Measurements from ENCODE around the gene PTCHD1.

PTCHD1 gene

GRCh38 chrX:23398570-23398969, 63.9 kb downstream of the PTCHD1 start:
- no peak overlapping the region for H3K9ac ChIP-seq (ENCODE audit: low read length in 2 of 2)
- H3K27me3 ChIP-seq (ENCODE audit: control insufficient read depth in 1 of 2, insufficient read depth in 2 of 2, low read length in 2 of 2): no peaks in the 10 kb centered on the region
- no peaks in the 10 kb centered on the region for H3K4me1 ChIP-seq (ENCODE audit: control insufficient read depth, insufficient read depth, low read length)
- no peaks in the 10 kb centered on the region for H3K36me3 ChIP-seq (ENCODE audit: control insufficient read depth in 2 of 2, insufficient read depth in 2 of 2, low read length in 2 of 2)
- no peak overlapping the region for H3K27ac ChIP-seq (ENCODE audit: low read length)
- H3K4me3 ChIP-seq (ENCODE audit: low read length in 2 of 2): no peak overlapping the region
- no peaks in the 10 kb centered on the region for H3K9me3 ChIP-seq (ENCODE audit: control insufficient read depth in 2 of 2, low read length in 2 of 2)

GRCh38 chrX:23403849-23404248, 69.2 kb downstream of the PTCHD1 start:
- Histone ChIP-seq H3K4me1 (ENCODE audit: control insufficient read depth, insufficient read depth, low read length) (no peaks in the 10 kb centered on the region), H3K27ac (ENCODE audit: low read length) (no peak overlapping the region), H3K9ac (ENCODE audit: low read length in 2 of 2) (no peak overlapping the region), H3K27me3 (ENCODE audit: control insufficient read depth in 1 of 2, insufficient read depth in 2 of 2, low read length in 2 of 2) (no peaks in the 10 kb centered on the region), H3K9me3 (ENCODE audit: control insufficient read depth in 2 of 2, low read length in 2 of 2) (no peaks in the 10 kb centered on the region), H3K4me3 (ENCODE audit: low read length in 2 of 2) (no peak overlapping the region), H3K36me3 (ENCODE audit: control insufficient read depth in 2 of 2, insufficient read depth in 2 of 2, low read length in 2 of 2) (no peaks in the 10 kb centered on the region)

- Histone ChIP-seq H3K9me3 (ENCODE audit: control insufficient read depth in 2 of 2, low read length in 2 of 2) (peaks cover 0 to 4% of the 10 kb centered on the region in 2 donors), H3K27me3 (ENCODE audit: control insufficient read depth in 1 of 2, insufficient read depth in 2 of 2, low read length in 2 of 2) (no peaks in the 10 kb centered on the region), H3K9ac (ENCODE audit: low read length in 2 of 2) (no peak overlapping the region), H3K4me3 (ENCODE audit: low read length in 2 of 2) (no peak overlapping the region), H3K27ac (ENCODE audit: low read length) (no peak overlapping the region), H3K36me3 (ENCODE audit: control insufficient read depth in 2 of 2, insufficient read depth in 2 of 2, low read length in 2 of 2) (no peaks in the 10 kb centered on the region), H3K4me1 (ENCODE audit: control insufficient read depth, insufficient read depth, low read length) (no peaks in the 10 kb centered on the region)
Observed at GRCh38 chrX:23422912-23423311, 88.3 kb downstream of the PTCHD1 start.

GRCh38 chrX:23434356-23434884, 99.8 kb downstream of the PTCHD1 start:
- Histone ChIP-seq H3K36me3 (ENCODE audit: control insufficient read depth in 2 of 2, insufficient read depth in 2 of 2, low read length in 2 of 2) (no peaks in the 10 kb centered on the region), H3K4me3 (ENCODE audit: low read length in 2 of 2) (no peak overlapping the region), H3K27me3 (ENCODE audit: control insufficient read depth in 1 of 2, insufficient read depth in 2 of 2, low read length in 2 of 2) (peaks cover 0 to 6% of the 10 kb centered on the region in 2 donors), H3K9ac (ENCODE audit: low read length in 2 of 2) (no peak overlapping the region), H3K9me3 (ENCODE audit: control insufficient read depth in 2 of 2, low read length in 2 of 2) (no peaks in the 10 kb centered on the region), H3K27ac (ENCODE audit: low read length) (peak overlapping the region; percentile 24), H3K4me1 (ENCODE audit: control insufficient read depth, insufficient read depth, low read length) (peaks cover 17% of the 10 kb centered on the region)

- Histone ChIP-seq H3K27me3 (ENCODE audit: control insufficient read depth in 1 of 2, insufficient read depth in 2 of 2, low read length in 2 of 2) (peaks cover 0 to 3% of the 10 kb centered on the region in 2 donors), H3K4me3 (ENCODE audit: low read length in 2 of 2) (no peak overlapping the region), H3K9me3 (ENCODE audit: control insufficient read depth in 2 of 2, low read length in 2 of 2) (no peaks in the 10 kb centered on the region), H3K36me3 (ENCODE audit: control insufficient read depth in 2 of 2, insufficient read depth in 2 of 2, low read length in 2 of 2) (no peaks in the 10 kb centered on the region), H3K27ac (ENCODE audit: low read length) (peak overlapping the region; percentile 24), H3K9ac (ENCODE audit: low read length in 2 of 2) (no peak overlapping the region), H3K4me1 (ENCODE audit: control insufficient read depth, insufficient read depth, low read length) (peaks cover 17% of the 10 kb centered on the region)
Observed at GRCh38 chrX:23435108-23435507, 100.5 kb downstream of the PTCHD1 start.

GRCh38 chrX:23435575-23435974, 100.9 kb downstream of the PTCHD1 start:
- H3K27ac ChIP-seq (ENCODE audit: low read length): no peak overlapping the region
- no peak overlapping the region for H3K9ac ChIP-seq (ENCODE audit: low read length in 2 of 2)
- H3K9me3 ChIP-seq (ENCODE audit: control insufficient read depth in 2 of 2, low read length in 2 of 2): no peaks in the 10 kb centered on the region
- peaks cover 17% of the 10 kb centered on the region for H3K4me1 ChIP-seq (ENCODE audit: control insufficient read depth, insufficient read depth, low read length)
- no peaks in the 10 kb centered on the region for H3K36me3 ChIP-seq (ENCODE audit: control insufficient read depth in 2 of 2, insufficient read depth in 2 of 2, low read length in 2 of 2)
- no peak overlapping the region for H3K4me3 ChIP-seq (ENCODE audit: low read length in 2 of 2)
- H3K27me3 ChIP-seq (ENCODE audit: control insufficient read depth in 1 of 2, insufficient read depth in 2 of 2, low read length in 2 of 2): peaks cover 0 to 2% of the 10 kb centered on the region in 2 donors

- Histone ChIP-seq H3K27ac (ENCODE audit: low read length) (no peak overlapping the region), H3K4me1 (ENCODE audit: control insufficient read depth, insufficient read depth, low read length) (peaks cover 17% of the 10 kb centered on the region), H3K9ac (ENCODE audit: low read length in 2 of 2) (no peak overlapping the region), H3K27me3 (ENCODE audit: control insufficient read depth in 1 of 2, insufficient read depth in 2 of 2, low read length in 2 of 2) (peaks cover 0 to 2% of the 10 kb centered on the region in 2 donors), H3K4me3 (ENCODE audit: low read length in 2 of 2) (no peak overlapping the region), H3K36me3 (ENCODE audit: control insufficient read depth in 2 of 2, insufficient read depth in 2 of 2, low read length in 2 of 2) (no peaks in the 10 kb centered on the region), H3K9me3 (ENCODE audit: control insufficient read depth in 2 of 2, low read length in 2 of 2) (no peaks in the 10 kb centered on the region)
Observed at GRCh38 chrX:23436875-23437274, 102.2 kb downstream of the PTCHD1 start.

- Histone ChIP-seq H3K4me1 (ENCODE audit: control insufficient read depth, insufficient read depth, low read length) (no peaks in the 10 kb centered on the region), H3K27me3 (ENCODE audit: control insufficient read depth in 1 of 2, insufficient read depth in 2 of 2, low read length in 2 of 2) (no peaks in the 10 kb centered on the region), H3K9me3 (ENCODE audit: control insufficient read depth in 2 of 2, low read length in 2 of 2) (no peaks in the 10 kb centered on the region), H3K27ac (ENCODE audit: low read length) (no peak overlapping the region), H3K9ac (ENCODE audit: low read length in 2 of 2) (no peak overlapping the region), H3K4me3 (ENCODE audit: low read length in 2 of 2) (no peak overlapping the region), H3K36me3 (ENCODE audit: control insufficient read depth in 2 of 2, insufficient read depth in 2 of 2, low read length in 2 of 2) (no peaks in the 10 kb centered on the region)
Observed at GRCh38 chrX:23451266-23451665, 116.6 kb downstream of the PTCHD1 start.
